ENCODE data around the gene DAPK1.

- TF ChIP-seq CTCF (IDR thresholded peaks at IDR 0.05; ENCODE audit: low read depth, low read length, poor library complexity, severe bottlenecking): no peak
- no peak for TF ChIP-seq EZH2phosphoT487 (IDR thresholded peaks at IDR 0.05; ENCODE audit: borderline replicate concordance, low read length)
Observed at GRCh38 chr9:87753313-87753712, 255.6 kb downstream of the DAPK1 start.
